Esophagus muscularis mucosa (tissue), 4 donors: ENCODE data around the gene ST3GAL2. TPM values are rescaled to one million over a fixed set of nuclear protein-coding genes. Genes with fewer than 3 reads are reported as not detected.

Experiments used
- DNase-seq: peaks from one replicate; pipeline ENCODE4 v3.0.0-alpha.2; 2017; ENCODE audit errors: extremely low spot score
- H3K27ac ChIP-seq, 4 donors: fragments of 200-600 bp; sonication (generic); replicated peaks in 1 of 4; 1 replicate in 3 of 4; 2 replicates in 1 of 4; pipeline ENCODE4 v1.5.1; 2016 to 2019; ENCODE audit warnings: mild to moderate bottlenecking in 1 of 4
- H3K27me3 ChIP-seq, 4 donors: fragments of 200-600 bp; sonication (generic); one replicate each; pipeline versions ENCODE4 v1.5.1 to v1.6.0; 2016 to 2019
- H3K36me3 ChIP-seq, 4 donors: fragments of 200-600 bp; sonication (generic); one replicate each; pipeline ENCODE4 v1.5.1; 2016 to 2019
- H3K4me1 ChIP-seq, 4 donors: fragments of 200-600 bp; sonication (generic); one replicate each; pipeline ENCODE4 v1.5.1; 2016 to 2019
- H3K4me3 ChIP-seq, 4 donors: fragments of 200-600 bp; sonication (generic); 1 replicate in 2 of 4; 2 replicates in 2 of 4; pipeline ENCODE4 v1.5.1; 2016 to 2019; ENCODE audit warnings: mild to moderate bottlenecking in 4 of 4, moderate library complexity in 1 of 4
- H3K9me3 ChIP-seq, 4 donors: fragments of 200-600 bp; sonication (generic); 1 replicate in 3 of 4; 2 replicates in 1 of 4; pipeline ENCODE4 v1.5.1; 2016 to 2019
- CTCF ChIP-seq, 3 experiments: fragments of 200-600 bp in 2 of 3; fragments of 450-650 bp in 1 of 3; sonication (generic) in 2 of 3; IDR thresholded peaks; one replicate each; pipeline ENCODE4 v1.5.1; 2017 to 2019; ENCODE audit warnings: antibody characterized with exemption in 3 of 3, mild to moderate bottlenecking in 2 of 3, moderate library complexity in 1 of 3
- EP300 ChIP-seq: sonication (generic); formaldehyde crosslinking; IDR thresholded peaks from one replicate; pipeline ENCODE4 v1.6.1; 2017; ENCODE audit warnings: antibody characterized with exemption
- POLR2A ChIP-seq: fragments of 450-650 bp; IDR thresholded peaks from one replicate; pipeline ENCODE4 v1.6.1; 2017; ENCODE audit warnings: antibody characterized with exemption, moderate library complexity, mild to moderate bottlenecking, low read depth
- POLR2AphosphoS5 ChIP-seq, 2 donors: sonication (generic); formaldehyde crosslinking; IDR thresholded peaks; one replicate each; pipeline ENCODE4 v1.6.1; 2017; ENCODE audit warnings: antibody characterized with exemption in 2 of 2
- WGBS: methylation state at CpG from one replicate; pipeline ENCODE4 v1.1.5; 2018; 5-methylcytosine and 5-hydroxymethylcytosine counted together
- intact Hi-C: fragments of 100-400 bp; cut with DNase I; formaldehyde crosslinking; loops from one replicate; pipeline ENCODE4 v1.15.1; 2023
- total RNA-seq, 4 donors: library from RNA; depleted of rRNA; stranded (reverse); fragments of >200 nt; gene quantifications; one replicate each; pipeline versions ENCODE4 v1.1.0 to v1.2.1, GENCODE V29; 2016

Gene ST3GAL2
- total RNA-seq, 4 donors from 2014 or later: 18.6 to 34.9 (median 27.2) TPM

DNA sequence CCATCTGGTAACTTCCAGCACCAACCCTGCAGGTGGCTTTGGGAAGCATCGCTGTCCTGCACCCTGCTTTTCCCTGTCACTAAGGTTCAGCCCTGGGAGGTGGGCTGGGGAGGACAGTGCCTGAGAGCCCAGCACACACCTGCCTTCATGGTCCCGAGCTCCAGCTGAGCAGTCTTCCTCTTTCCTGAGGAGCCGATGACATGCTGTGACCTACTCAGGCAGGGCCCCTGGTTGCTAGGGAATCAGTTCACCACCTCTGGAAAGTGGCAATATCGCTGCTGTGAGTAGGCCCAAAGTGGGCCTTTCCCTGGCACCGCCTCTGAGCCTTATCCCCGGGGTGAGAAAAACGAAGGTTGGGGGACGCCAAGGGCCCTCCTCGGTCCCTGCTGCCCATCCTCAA lies 17.9 kb downstream of the ST3GAL2 start:
- intact Hi-C loops: no loop called here
- no peaks in the 10 kb centered on the region for H3K27me3 ChIP-seq
- peaks cover 47 to 65% (median 56%) of the 10 kb centered on the region in 4 donors for H3K4me1 ChIP-seq
- DNase-seq: no peak
- no peaks in the 10 kb centered on the region for H3K9me3 ChIP-seq
- no peak overlapping the region for H3K27ac ChIP-seq
- TF ChIP-seq POLR2AphosphoS5 (IDR thresholded peaks at IDR 0.05) (no peak), EP300 (no peak), CTCF (IDR thresholded peaks at IDR 0.05) (no peak), POLR2A (no peak)
- peaks cover 0 to 11% (median 4%) of the 10 kb centered on the region in 4 donors for H3K36me3 ChIP-seq
- no peak overlapping the region for H3K4me3 ChIP-seq
- WGBS: 82% methylated on average over 9 of the region's 9 CpGs

- Histone ChIP-seq H3K4me1 (peaks cover 47 to 60% (median 56%) of the 10 kb centered on the region in 4 donors), H3K27me3 (no peaks in the 10 kb centered on the region), H3K9me3 (no peaks in the 10 kb centered on the region), H3K27ac (no peak overlapping the region), H3K36me3 (peaks cover 0 to 7% (median 3%) of the 10 kb centered on the region in 4 donors), H3K4me3 (no peak overlapping the region)
- intact Hi-C loops: no loop called here
- DNase-seq: no peak
- WGBS: 79% methylated on average over 9 of the region's 14 CpGs
- TF ChIP-seq EP300: no peak
- TF ChIP-seq CTCF (IDR thresholded peaks at IDR 0.05): no peak
- no peak for TF ChIP-seq POLR2AphosphoS5 (IDR thresholded peaks at IDR 0.05)
- no peak for TF ChIP-seq POLR2A
Observed at GRCh38 chr16:70419384-70420327, 19.2 kb downstream of the ST3GAL2 start.

GRCh38 chr16:70418993-70419318 lies 19.9 kb downstream of the ST3GAL2 start:
- no peak for DNase-seq
- 100% methylated on average over 1 of the region's 5 CpGs for WGBS
- Histone ChIP-seq H3K9me3 (no peaks in the 10 kb centered on the region), H3K4me1 (peaks cover 47 to 66% (median 59%) of the 10 kb centered on the region in 4 donors), H3K36me3 (peaks cover 0 to 7% (median 2%) of the 10 kb centered on the region in 4 donors), H3K27me3 (no peaks in the 10 kb centered on the region), H3K27ac (no peak overlapping the region), H3K4me3 (no peak overlapping the region)
- TF ChIP-seq POLR2AphosphoS5 (IDR thresholded peaks at IDR 0.05) (no peak), EP300 (no peak), CTCF (IDR thresholded peaks at IDR 0.05) (no peak), POLR2A (no peak)
- intact Hi-C loops: no loop called here

- H3K27me3 ChIP-seq: no peaks in the 10 kb centered on the region
- 87% methylated on average over 13 of the region's 13 CpGs for WGBS
- peaks cover 0 to 7% (median 2%) of the 10 kb centered on the region in 4 donors for H3K36me3 ChIP-seq
- no peaks in the 10 kb centered on the region for H3K9me3 ChIP-seq
- intact Hi-C loops: no loop called here
- H3K4me3 ChIP-seq: no peak overlapping the region
- no peak for TF ChIP-seq POLR2A
- no peak for TF ChIP-seq CTCF (IDR thresholded peaks at IDR 0.05)
- TF ChIP-seq EP300: no peak
- TF ChIP-seq POLR2AphosphoS5 (IDR thresholded peaks at IDR 0.05): no peak
- no peak overlapping the region for H3K27ac ChIP-seq
- peaks cover 47 to 62% (median 54%) of the 10 kb centered on the region in 4 donors for H3K4me1 ChIP-seq
- DNase-seq: no peak
Observed at GRCh38 chr16:70418274-70418992, 20.5 kb downstream of the ST3GAL2 start.
